ENCODE results near the gene LEKR1.
"Not testable (repeated sequence)": the region's sequence is repeated elsewhere in the genome, so short reads cannot be mapped to it uniquely, and the experiment has no call there.

LEKR1 gene

GRCh38 chr3:156808025-156808424, 18.1 kb upstream of the LEKR1 start:
- DNase-seq, result no peak

- DNase-seq, result no peak
These were observed 14.9 kb upstream of the LEKR1 start for GRCh38 chr3:156811089-156811862.

- DNase-seq, result no peak
These were observed 13.4 kb upstream of the LEKR1 start for GRCh38 chr3:156812521-156813335.

- no peak for DNase-seq
These were observed 11.9 kb upstream of the LEKR1 start for GRCh38 chr3:156814295-156814694.

- peak; percentile 38 for DNase-seq
These were observed 9.9 kb upstream of the LEKR1 start for GRCh38 chr3:156816091-156816793.

GRCh38 chr3:156816794-156817645, 9.1 kb upstream of the LEKR1 start:
- peak; percentile 94 for DNase-seq

GRCh38 chr3:156817646-156818272, 8.4 kb upstream of the LEKR1 start:
- DNase-seq, result no peak

- DNase-seq, result no peak
These were observed 7.9 kb upstream of the LEKR1 start for GRCh38 chr3:156818273-156818651.

- DNase-seq, result no peak
These were observed 7.3 kb upstream of the LEKR1 start for GRCh38 chr3:156818890-156819289.

GRCh38 chr3:156819842-156820691, 6.1 kb upstream of the LEKR1 start:
- DNase-seq, result no peak

- no peak for DNase-seq
These were observed 5.5 kb upstream of the LEKR1 start for GRCh38 chr3:156820692-156821080.

GRCh38 chr3:156822626-156823260, 3.4 kb upstream of the LEKR1 start:
- DNase-seq, result not testable (repeated sequence)

GRCh38 chr3:156825795-156826143, 384 bp upstream of the LEKR1 start:
- DNase-seq, result no peak

GRCh38 chr3:156826896-156827882, 1.0 kb downstream of the LEKR1 start:
- DNase-seq, result no peak

GRCh38 chr3:156831006-156831405, 4.9 kb downstream of the LEKR1 start:
- no peak for DNase-seq

GRCh38 chr3:156834435-156834834, 8.3 kb downstream of the LEKR1 start:
- no peak for DNase-seq

- DNase-seq, result no peak
These were observed 8.9 kb downstream of the LEKR1 start for GRCh38 chr3:156834962-156835535.

GRCh38 chr3:156836701-156837100, 10.5 kb downstream of the LEKR1 start:
- no peak for DNase-seq

GRCh38 chr3:156837115-156837514, 11.0 kb downstream of the LEKR1 start:
- DNase-seq, result no peak
